Activated CD8-positive, alpha-beta memory T cell treated with anti-CD3 and anti-CD28 coated beads, Interleukin-2, amount 10 ng/mL, durations not matched to agents 7 days and 5 days (primary cell): Measurements from ENCODE around the gene C11orf65. TPM values are rescaled to one million over a fixed set of nuclear protein-coding genes. Genes with fewer than 3 reads are reported as not detected.

Source experiments
- ATAC-seq: fragments of 150-1000 bp; cut with Tn5 transposase; one replicate; pipeline ENCODE4 v1.10.0; 2021; ENCODE audit warnings: moderate library complexity
- CTCF ChIA-PET: fragments of 350-600 bp; sonication (Branson Sonifier 250); formaldehyde crosslinking; loops from one replicate; lab custom pipeline; 2021; ENCODE audit warnings: antibody characterized with exemption; lab: Charles Lee
- DNase-seq: peaks from one replicate; pipeline ENCODE4 v3.0.0-alpha.2; 2020
- H3K27ac Mint-ChIP-seq: one replicate; pipeline ENCODE4 v1.8.0; 2021; ENCODE audit warnings: mild to moderate bottlenecking, mixed read lengths
- H3K27me3 Mint-ChIP-seq: one replicate; pipeline ENCODE4 v1.8.0; 2021; ENCODE audit warnings: mixed read lengths
- H3K36me3 Mint-ChIP-seq: one replicate; pipeline ENCODE4 v1.8.0; 2021; ENCODE audit warnings: mild to moderate bottlenecking, mixed read lengths
- H3K4me1 Mint-ChIP-seq: one replicate; pipeline ENCODE4 v1.8.0; 2021; ENCODE audit warnings: mixed read lengths
- H3K4me3 Mint-ChIP-seq: one replicate; pipeline ENCODE4 v1.8.0; 2021; ENCODE audit warnings: mild to moderate bottlenecking, moderate library complexity, mixed read lengths
- H3K9me3 Mint-ChIP-seq: one replicate; pipeline ENCODE4 v1.8.0; 2022; ENCODE audit warnings: low read depth, mixed read lengths
- total RNA-seq, 2 experiments: library from RNA; stranded (reverse); gene quantifications; one replicate each; pipeline ENCODE4 v1.2.3, GENCODE V29; 2021

C11orf65 gene
- under 1 TPM in 1 of 2 experiments, not detected in 1; 0.61 TPM for total RNA-seq

GRCh38 chr11:108467091-108467823, at the start of gene C11orf65:
TSS of gene C11orf65 (minus strand) at chr11:108467529. CDS start at chr11:108461559, 5,970 bp downstream.
- Mint-ChIP-seq H3K27ac (peak within 1 kb of the TSS; percentile 97), H3K27me3 (no peaks in the 10 kb centered on the region), H3K4me1 (peaks cover 16% of the 10 kb centered on the region), H3K4me3 (peak within 1 kb of the TSS; percentile 94), H3K36me3 (no peaks in the 10 kb centered on the region), H3K9me3 (no peaks in the 10 kb centered on the region)
- CTCF ChIA-PET = interaction anchor here (1.3 kb wide), 1 partner anchor 27 kb away, joined by 3 read pairs; no protein-coding TSS in a partner anchor
- DNase-seq (peak; percentile 97), ATAC-seq (peak; percentile 99)

GRCh38 chr11:108516125-108516524, 48.8 kb upstream of the C11orf65 start:
- CTCF ChIA-PET = no interaction called here
- Mint-ChIP-seq H3K36me3 (no peaks in the 10 kb centered on the region), H3K27me3 (peaks cover 3% of the 10 kb centered on the region), H3K27ac (no peak overlapping the region), H3K4me1 (peaks cover 5% of the 10 kb centered on the region), H3K4me3 (no peak overlapping the region), H3K9me3 (no peaks in the 10 kb centered on the region)
- no peak for ATAC-seq
- DNase-seq = no peak

GRCh38 chr11:108512708-108513107, 45.4 kb upstream of the C11orf65 start:
- CTCF ChIA-PET = no interaction called here

GRCh38 chr11:108511851-108512474, 44.6 kb upstream of the C11orf65 start:
- Mint-ChIP-seq H3K27ac (no peak overlapping the region), H3K4me3 (no peak overlapping the region), H3K27me3 (peaks cover 16% of the 10 kb centered on the region), H3K9me3 (no peaks in the 10 kb centered on the region), H3K36me3 (no peaks in the 10 kb centered on the region), H3K4me1 (peaks cover 5% of the 10 kb centered on the region)
- ATAC-seq = no peak
- CTCF ChIA-PET = no interaction called here
- no peak for DNase-seq

More at GRCh38 chr11:108512708-108513107, 45.4 kb upstream of the C11orf65 start:
- Mint-ChIP-seq H3K27me3 (peaks cover 16% of the 10 kb centered on the region), H3K4me3 (no peak overlapping the region), H3K9me3 (no peaks in the 10 kb centered on the region), H3K4me1 (peaks cover 5% of the 10 kb centered on the region), H3K27ac (no peak overlapping the region), H3K36me3 (no peaks in the 10 kb centered on the region)
- DNase-seq = no peak
- ATAC-seq = no peak

- ATAC-seq (no peak), DNase-seq (no peak)
- Mint-ChIP-seq H3K4me1 (peaks cover 3% of the 10 kb centered on the region), H3K27ac (no peak overlapping the region), H3K4me3 (no peak overlapping the region), H3K27me3 (peaks cover 16% of the 10 kb centered on the region), H3K36me3 (no peaks in the 10 kb centered on the region), H3K9me3 (no peaks in the 10 kb centered on the region)
- CTCF ChIA-PET = no interaction called here
Observed at GRCh38 chr11:108508653-108509593, 41.6 kb upstream of the C11orf65 start.

- ATAC-seq = no peak
- Mint-ChIP-seq H3K4me1 (peaks cover 18% of the 10 kb centered on the region), H3K9me3 (no peaks in the 10 kb centered on the region), H3K4me3 (no peak overlapping the region), H3K36me3 (peaks cover 7% of the 10 kb centered on the region), H3K27ac (no peak overlapping the region), H3K27me3 (no peaks in the 10 kb centered on the region)
- DNase-seq = no peak
- CTCF ChIA-PET = no interaction called here
Observed at GRCh38 chr11:108501396-108501795, 34.1 kb upstream of the C11orf65 start.

- H3K27me3 Mint-ChIP-seq = no peaks in the 10 kb centered on the region
- CTCF ChIA-PET = no interaction called here
Observed at GRCh38 chr11:108500721-108501120, 33.4 kb upstream of the C11orf65 start.

GRCh38 chr11:108500169-108500568, 32.8 kb upstream of the C11orf65 start:
- H3K4me3 Mint-ChIP-seq = no peak overlapping the region
- H3K27ac Mint-ChIP-seq = peak overlapping the region; percentile 7
- ATAC-seq (no peak), DNase-seq (no peak)
- peaks cover 9% of the 10 kb centered on the region for H3K36me3 Mint-ChIP-seq
- CTCF ChIA-PET = no interaction called here
- H3K27me3 Mint-ChIP-seq = no peaks in the 10 kb centered on the region
- H3K9me3 Mint-ChIP-seq = no peaks in the 10 kb centered on the region
- H3K4me1 Mint-ChIP-seq = peaks cover 25% of the 10 kb centered on the region

More at GRCh38 chr11:108500721-108501120, 33.4 kb upstream of the C11orf65 start:
- DNase-seq (no peak), ATAC-seq (no peak)
- no peaks in the 10 kb centered on the region for H3K9me3 Mint-ChIP-seq
- no peak overlapping the region for H3K4me3 Mint-ChIP-seq
- H3K27ac Mint-ChIP-seq = no peak overlapping the region
- H3K36me3 Mint-ChIP-seq = peaks cover 7% of the 10 kb centered on the region
- H3K4me1 Mint-ChIP-seq = peaks cover 23% of the 10 kb centered on the region

GRCh38 chr11:108498816-108499408, 31.6 kb upstream of the C11orf65 start:
- no peak for ATAC-seq
- Mint-ChIP-seq H3K27ac (peak overlapping the region; percentile 92), H3K36me3 (peaks cover 17% of the 10 kb centered on the region), H3K4me1 (peaks cover 31% of the 10 kb centered on the region), H3K27me3 (no peaks in the 10 kb centered on the region), H3K9me3 (no peaks in the 10 kb centered on the region), H3K4me3 (peak overlapping the region; percentile 85)
- no peak for DNase-seq
- CTCF ChIA-PET = no interaction called here

- peak within 1 kb of the TSS; percentile 92 for H3K4me3 Mint-ChIP-seq
- peaks cover 35% of the 10 kb centered on the region for H3K4me1 Mint-ChIP-seq
- peak within 1 kb of the TSS; percentile 98 for H3K27ac Mint-ChIP-seq
- H3K27me3 Mint-ChIP-seq = no peaks in the 10 kb centered on the region
- peaks cover 18% of the 10 kb centered on the region for H3K36me3 Mint-ChIP-seq
- CTCF ChIA-PET = interaction anchor here (0.8 kb wide), 1 partner anchor 8 kb away, joined by 3 read pairs; no protein-coding TSS in a partner anchor
- DNase-seq (peak; percentile 65), ATAC-seq (peak; percentile 69)
- no peaks in the 10 kb centered on the region for H3K9me3 Mint-ChIP-seq
Observed at GRCh38 chr11:108498046-108498815, 30.9 kb upstream of the C11orf65 start, which contains the start of gene POGLUT3. TSS of gene POGLUT3 (minus strand) at chr11:108498384. CDS start at chr11:108498366, 18 bp downstream.

GRCh38 chr11:108497317-108498045, 30.2 kb upstream of the C11orf65 start:
- H3K4me3 Mint-ChIP-seq = peak overlapping the region; percentile 92
- no peaks in the 10 kb centered on the region for H3K27me3 Mint-ChIP-seq
- H3K36me3 Mint-ChIP-seq = peaks cover 19% of the 10 kb centered on the region
- DNase-seq = peak; percentile 81
- CTCF ChIA-PET = interaction anchor here (0.8 kb wide), 1 partner anchor 9 kb away, joined by 3 read pairs; no protein-coding TSS in a partner anchor
- no peaks in the 10 kb centered on the region for H3K9me3 Mint-ChIP-seq
- peaks cover 37% of the 10 kb centered on the region for H3K4me1 Mint-ChIP-seq
- ATAC-seq = peak; percentile 83
- peak overlapping the region; percentile 98 for H3K27ac Mint-ChIP-seq
